ENCODE data around the gene GABRB1. TPM values are rescaled to one million over a fixed set of nuclear protein-coding genes. Genes with fewer than 3 reads are reported as not detected.

GABRB1 gene
- total RNA-seq, 1 donor from 2014 or later = not detected

GRCh38 chr4:47012676-47013075, 18.7 kb upstream of the GABRB1 start:
- no peak for TF ChIP-seq CTCF (IDR thresholded peaks at IDR 0.05; ENCODE audit: insufficient read depth, low read length, severe bottlenecking)
- H3K4me3 ChIP-seq (ENCODE audit: low read depth, low read length) = no peak overlapping the region
- H3K27me3 ChIP-seq (ENCODE audit: control insufficient read depth, insufficient read depth, low read length) = no peaks in the 10 kb centered on the region
- DNase-seq (ENCODE audit: low read depth) (no peak), FAIRE-seq (no peak)
- no peaks in the 10 kb centered on the region for H3K36me3 ChIP-seq (ENCODE audit: control insufficient read depth, insufficient read depth, low read length)

- DNase-seq (ENCODE audit: low read depth) (no peak), FAIRE-seq (no peak)
- Histone ChIP-seq H3K27me3 (ENCODE audit: control insufficient read depth, insufficient read depth, low read length) (no peaks in the 10 kb centered on the region), H3K36me3 (ENCODE audit: control insufficient read depth, insufficient read depth, low read length) (no peaks in the 10 kb centered on the region), H3K4me3 (ENCODE audit: low read depth, low read length) (no peak overlapping the region)
- no peak for TF ChIP-seq CTCF (IDR thresholded peaks at IDR 0.05; ENCODE audit: insufficient read depth, low read length, severe bottlenecking)
Measured at GRCh38 chr4:47013373-47013772, 18.0 kb upstream of the GABRB1 start.

GRCh38 chr4:47017081-47017480, 14.3 kb upstream of the GABRB1 start:
- DNase-seq (ENCODE audit: low read depth) = no peak
- TF ChIP-seq CTCF (IDR thresholded peaks at IDR 0.05; ENCODE audit: insufficient read depth, low read length, severe bottlenecking) = no peak
- no peaks in the 10 kb centered on the region for H3K36me3 ChIP-seq (ENCODE audit: control insufficient read depth, insufficient read depth, low read length)
- FAIRE-seq = no peak
- H3K27me3 ChIP-seq (ENCODE audit: control insufficient read depth, insufficient read depth, low read length) = no peaks in the 10 kb centered on the region
- H3K4me3 ChIP-seq (ENCODE audit: low read depth, low read length) = no peak overlapping the region

GRCh38 chr4:47017494-47017893, 13.9 kb upstream of the GABRB1 start:
- Histone ChIP-seq H3K4me3 (ENCODE audit: low read depth, low read length) (no peak overlapping the region), H3K27me3 (ENCODE audit: control insufficient read depth, insufficient read depth, low read length) (no peaks in the 10 kb centered on the region), H3K36me3 (ENCODE audit: control insufficient read depth, insufficient read depth, low read length) (no peaks in the 10 kb centered on the region)
- FAIRE-seq (no peak), DNase-seq (ENCODE audit: low read depth) (peak; percentile 26)
- TF ChIP-seq CTCF (IDR thresholded peaks at IDR 0.05; ENCODE audit: insufficient read depth, low read length, severe bottlenecking) = no peak

GRCh38 chr4:47031751-47032404, 511 bp downstream of the GABRB1 start:
- no peak for DNase-seq (ENCODE audit: low read depth)
- no peak for TF ChIP-seq CTCF (IDR thresholded peaks at IDR 0.05; ENCODE audit: insufficient read depth, low read length, severe bottlenecking)
- H3K27me3 ChIP-seq (ENCODE audit: control insufficient read depth, insufficient read depth, low read length) = peaks cover 5% of the 10 kb centered on the region
- no peak for FAIRE-seq
- H3K4me3 ChIP-seq (ENCODE audit: low read depth, low read length) = peak overlapping the region; percentile 15
- H3K36me3 ChIP-seq (ENCODE audit: control insufficient read depth, insufficient read depth, low read length) = no peaks in the 10 kb centered on the region
